ENCODE measurements around the gene IPO5. TPM values are rescaled to one million over a fixed set of nuclear protein-coding genes. Genes with fewer than 3 reads are reported as not detected.

Gene IPO5
- total RNA-seq, 4 donors from 2014 or later = 34.0 to 134 (median 78.6) TPM

DNA sequence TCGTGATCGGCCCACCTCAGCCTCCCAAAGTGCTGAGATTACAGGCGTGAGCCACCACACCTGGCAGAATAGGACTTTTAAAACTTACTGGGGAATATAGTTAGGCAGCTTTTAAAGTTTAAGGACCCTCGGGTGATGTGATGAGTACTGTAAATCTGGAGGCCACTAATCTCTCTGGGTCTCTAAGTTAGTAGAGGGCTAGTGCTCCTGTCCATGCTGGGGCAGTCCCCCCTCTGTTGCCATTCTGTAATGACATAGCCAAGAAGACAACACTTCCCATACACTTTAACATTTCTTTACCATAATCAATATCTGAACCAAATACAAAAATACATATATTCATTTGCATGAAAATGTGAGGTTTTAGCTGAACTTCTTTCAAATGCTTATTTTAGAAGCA lies 65.7 kb downstream of the IPO5 start:
- peaks cover 0 to 100% (median 24%) of the 10 kb centered on the region in 3 donors for H3K36me3 ChIP-seq

DNA sequence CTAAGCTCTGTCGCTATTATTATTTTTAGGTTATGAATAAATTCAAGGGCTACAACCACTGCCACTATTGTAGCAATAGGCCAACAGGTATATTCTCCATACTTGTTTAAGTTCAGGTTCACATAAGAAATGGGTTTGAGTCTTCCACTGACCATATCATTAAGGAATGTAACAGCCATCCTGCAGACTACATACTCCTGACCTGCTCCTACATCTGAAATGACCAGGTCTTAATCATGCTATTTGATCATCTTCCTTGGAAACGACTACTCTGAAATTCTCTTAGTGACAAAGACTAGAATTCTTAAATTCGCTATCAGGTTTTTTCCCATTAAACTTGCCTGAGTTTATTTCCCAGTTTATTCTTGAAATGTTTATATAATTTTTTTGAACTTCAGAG lies 66.8 kb downstream of the IPO5 start:
- WGBS, 2 donors = 92 to 93% methylated on average over 3 of the region's 3 CpGs
- peaks cover 0 to 96% (median 22%) of the 10 kb centered on the region in 3 donors for H3K36me3 ChIP-seq

More for the DNA sequence above, 65.7 kb downstream of the IPO5 start:
- intact Hi-C loops (cut with DNase I) = no loop called here
- H3K4me1 ChIP-seq = no peaks in the 10 kb centered on the region
- H3K27ac ChIP-seq = no peak overlapping the region
- no peaks in the 10 kb centered on the region for H3K27me3 ChIP-seq
- TF ChIP-seq POLR2A (IDR thresholded peaks at IDR 0.05) = no peak
- TF ChIP-seq, protein P1, sequence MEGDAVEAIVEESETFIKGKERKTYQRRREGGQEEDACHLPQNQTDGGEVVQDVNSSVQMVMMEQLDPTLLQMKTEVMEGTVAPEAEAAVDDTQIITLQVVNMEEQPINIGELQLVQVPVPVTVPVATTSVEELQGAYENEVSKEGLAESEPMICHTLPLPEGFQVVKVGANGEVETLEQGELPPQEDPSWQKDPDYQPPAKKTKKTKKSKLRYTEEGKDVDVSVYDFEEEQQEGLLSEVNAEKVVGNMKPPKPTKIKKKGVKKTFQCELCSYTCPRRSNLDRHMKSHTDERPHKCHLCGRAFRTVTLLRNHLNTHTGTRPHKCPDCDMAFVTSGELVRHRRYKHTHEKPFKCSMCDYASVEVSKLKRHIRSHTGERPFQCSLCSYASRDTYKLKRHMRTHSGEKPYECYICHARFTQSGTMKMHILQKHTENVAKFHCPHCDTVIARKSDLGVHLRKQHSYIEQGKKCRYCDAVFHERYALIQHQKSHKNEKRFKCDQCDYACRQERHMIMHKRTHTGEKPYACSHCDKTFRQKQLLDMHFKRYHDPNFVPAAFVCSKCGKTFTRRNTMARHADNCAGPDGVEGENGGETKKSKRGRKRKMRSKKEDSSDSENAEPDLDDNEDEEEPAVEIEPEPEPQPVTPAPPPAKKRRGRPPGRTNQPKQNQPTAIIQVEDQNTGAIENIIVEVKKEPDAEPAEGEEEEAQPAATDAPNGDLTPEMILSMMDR (IDR thresholded peaks at IDR 0.05) = no peak
- no peaks in the 10 kb centered on the region for H3K9me3 ChIP-seq
- WGBS, 2 donors = 100% methylated on average over 3 to 4 of the region's 4 CpGs
- DNase-seq = no peak
- no peak overlapping the region for H3K4me3 ChIP-seq

DNA sequence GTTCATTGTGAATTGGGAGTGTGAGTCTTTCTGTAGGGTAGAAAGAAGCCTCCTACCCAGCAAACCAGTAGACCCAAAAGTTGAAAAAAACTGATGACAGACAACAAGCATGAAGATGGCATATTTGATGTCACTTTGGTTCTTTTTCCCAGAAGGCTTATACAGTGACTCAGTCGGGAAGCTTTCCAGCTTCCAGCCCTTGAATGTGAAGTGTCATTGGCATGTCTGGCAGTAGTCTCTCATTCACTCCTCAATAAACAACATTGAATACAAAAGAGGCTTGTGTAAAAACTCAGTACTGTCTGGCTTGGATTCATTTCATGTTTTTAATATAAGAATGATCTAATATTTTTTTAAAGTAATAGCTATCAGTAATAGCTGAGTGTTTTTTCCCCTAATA lies 68.7 kb downstream of the IPO5 start:
- Histone ChIP-seq H3K27me3 (no peaks in the 10 kb centered on the region), H3K9me3 (no peaks in the 10 kb centered on the region), H3K4me1 (no peaks in the 10 kb centered on the region), H3K27ac (no peak overlapping the region), H3K36me3 (peaks cover 0 to 76% (median 18%) of the 10 kb centered on the region in 3 donors), H3K4me3 (no peak overlapping the region)
- intact Hi-C loops (cut with DNase I) = no loop called here
- DNase-seq = no peak
- WGBS, 2 donors = 33 to 38% methylated on average over 1 of the region's 1 CpG
- no peak for TF ChIP-seq POLR2A (IDR thresholded peaks at IDR 0.05)
- TF ChIP-seq, protein P1 (IDR thresholded peaks at IDR 0.05) = no peak

More for the DNA sequence above, 66.8 kb downstream of the IPO5 start:
- no peak for TF ChIP-seq POLR2A (IDR thresholded peaks at IDR 0.05)
- TF ChIP-seq, protein P1 (IDR thresholded peaks at IDR 0.05) = no peak
- intact Hi-C loops (cut with DNase I) = no loop called here
- no peaks in the 10 kb centered on the region for H3K4me1 ChIP-seq
- no peaks in the 10 kb centered on the region for H3K9me3 ChIP-seq
- H3K4me3 ChIP-seq = no peak overlapping the region
- DNase-seq = no peak
- H3K27ac ChIP-seq = no peak overlapping the region
- H3K27me3 ChIP-seq = no peaks in the 10 kb centered on the region

DNA sequence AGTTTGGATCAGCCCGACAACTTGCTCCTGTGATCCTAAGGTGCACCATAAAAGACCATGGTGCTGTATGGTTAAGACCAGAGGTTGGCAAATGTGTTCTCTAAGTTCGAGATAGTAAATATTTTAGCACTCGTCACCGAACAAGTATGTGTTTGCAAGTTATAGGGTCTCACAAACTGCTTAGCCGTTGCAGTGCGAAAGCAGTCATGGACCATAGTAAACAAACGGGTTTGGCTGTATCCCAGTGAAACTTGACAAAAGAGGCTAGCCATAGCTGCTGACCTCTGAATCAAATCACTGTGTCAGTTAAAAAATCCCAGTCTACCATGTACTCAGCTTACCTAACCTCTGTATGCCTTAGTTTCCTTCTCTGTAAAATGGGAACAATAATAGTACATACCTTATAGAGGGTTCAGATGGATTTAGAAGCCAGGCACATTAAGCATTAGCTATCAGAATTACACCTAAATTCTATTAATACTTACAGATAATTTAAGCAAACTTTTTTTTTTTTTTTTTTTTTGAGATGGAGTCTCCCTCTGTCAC lies 72.1 kb downstream of the IPO5 start:
- Histone ChIP-seq H3K27ac (no peak overlapping the region), H3K4me3 (no peak overlapping the region), H3K27me3 (no peaks in the 10 kb centered on the region), H3K4me1 (no peaks in the 10 kb centered on the region), H3K36me3 (peaks cover 0 to 43% (median 4%) of the 10 kb centered on the region in 3 donors), H3K9me3 (no peaks in the 10 kb centered on the region)
- 78 to 86% methylated on average over 7 of the region's 7 CpGs for WGBS, 2 donors
- no peak for TF ChIP-seq POLR2A (IDR thresholded peaks at IDR 0.05)
- TF ChIP-seq, protein P1 (IDR thresholded peaks at IDR 0.05) = no peak
- intact Hi-C loops (cut with DNase I) = no loop called here
- DNase-seq = no peak

DNA sequence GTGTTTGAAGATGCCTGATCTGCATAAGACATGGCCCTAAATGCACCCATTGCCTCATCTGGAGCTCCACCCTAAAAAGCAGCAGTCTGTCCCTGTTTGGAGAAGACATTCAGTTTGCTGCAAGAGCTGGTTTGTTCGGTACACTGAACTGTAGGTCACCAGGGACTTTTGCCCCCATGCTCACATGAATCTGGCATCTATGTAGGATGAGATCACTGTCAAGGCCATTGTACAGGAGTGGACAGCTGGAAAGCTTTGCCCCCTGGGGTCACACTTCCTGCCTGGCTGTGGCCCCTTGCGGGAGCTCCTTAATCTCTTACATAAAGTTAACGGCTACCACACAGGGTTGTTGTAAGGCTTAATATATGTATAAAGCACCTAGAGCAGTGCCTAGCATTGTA lies 73.0 kb downstream of the IPO5 start:
- no peaks in the 10 kb centered on the region for H3K9me3 ChIP-seq
- intact Hi-C loops (cut with DNase I) = no loop called here
- no peaks in the 10 kb centered on the region for H3K27me3 ChIP-seq
- DNase-seq = no peak
- WGBS, 2 donors = 77 to 80% methylated on average over 3 of the region's 3 CpGs
- TF ChIP-seq, protein P1 (IDR thresholded peaks at IDR 0.05) = no peak
- TF ChIP-seq POLR2A (IDR thresholded peaks at IDR 0.05) = no peak
- peaks cover 0 to 34% (median 4%) of the 10 kb centered on the region in 3 donors for H3K36me3 ChIP-seq
- no peaks in the 10 kb centered on the region for H3K4me1 ChIP-seq
- H3K27ac ChIP-seq = no peak overlapping the region
- H3K4me3 ChIP-seq = no peak overlapping the region
